ENCODE measurements around the gene METTL8. TPM values are rescaled to one million over a fixed set of nuclear protein-coding genes. Genes with fewer than 3 reads are reported as not detected.
"Not testable (repeated sequence)": the region's sequence is repeated elsewhere in the genome, so short reads cannot be mapped to it uniquely, and the experiment has no call there.

The METTL8 gene
- total RNA-seq, 2 experiments from 2014 or later: 43.4 to 44.8 TPM

DNA sequence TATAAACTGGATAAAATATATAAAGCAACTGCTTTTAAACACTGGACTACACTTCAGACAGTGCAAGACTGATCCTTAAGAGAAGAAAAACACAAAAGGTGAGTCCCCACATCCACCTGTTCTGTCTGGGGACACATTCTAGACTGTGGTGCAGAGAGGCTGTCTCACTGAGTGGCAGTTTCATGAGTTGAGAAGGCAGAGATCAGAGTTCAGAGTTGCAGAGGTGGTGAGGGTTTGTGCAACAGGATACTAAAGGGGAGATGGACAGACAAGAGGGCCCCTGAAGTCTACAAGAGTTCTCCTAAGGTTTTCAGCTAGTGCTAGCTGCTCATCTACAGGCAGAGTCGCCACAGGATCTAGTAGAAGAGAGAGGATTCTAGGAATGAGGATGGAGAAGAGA lies 68.0 kb downstream of the METTL8 start:
- Mint-ChIP-seq H3K4me1 (ENCODE audit: low read depth) (no peaks in the 10 kb centered on the region), H3K4me3 (no peak overlapping the region), H3K27ac (no peak overlapping the region), H3K36me3 (ENCODE audit: low read depth) (peaks cover 14% of the 10 kb centered on the region), H3K27me3 (no peaks in the 10 kb centered on the region), H3K9me3 (peaks cover 13% of the 10 kb centered on the region)
- TF ChIP-seq CTCF (IDR thresholded peaks at IDR 0.05): no peak
- DNase-seq (no peak), ATAC-seq (no peak)
- intact Hi-C loops (cut with micrococcal nuclease): no loop called here
- POLR2A ChIA-PET: no interaction called here
- CTCF ChIA-PET: no interaction called here

DNA sequence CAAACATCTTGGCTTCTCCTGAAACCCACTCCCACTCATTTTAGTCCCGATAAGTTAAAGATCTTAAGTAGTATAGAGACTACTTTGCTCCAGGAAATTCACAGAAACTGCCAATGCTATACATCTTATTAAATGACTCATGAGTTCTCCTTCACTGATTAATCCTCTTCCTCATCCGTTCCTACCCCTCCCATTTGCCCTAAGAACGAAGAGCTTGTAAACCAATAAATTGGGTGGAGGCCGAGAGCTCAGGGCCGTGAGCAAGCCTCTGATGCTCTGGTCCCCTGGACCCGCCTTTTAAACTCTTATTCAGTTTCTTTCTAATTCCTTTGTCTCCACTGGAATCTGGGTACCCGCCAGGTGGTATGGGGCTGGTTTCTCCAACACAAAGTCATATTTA lies 68.6 kb downstream of the METTL8 start:
- no peak overlapping the region for H3K27ac Mint-ChIP-seq
- ChIA-PET POLR2A (no interaction called here), CTCF (no interaction called here)
- DNase-seq (no peak), ATAC-seq (no peak)
- no peak for TF ChIP-seq CTCF (IDR thresholded peaks at IDR 0.05)
- H3K9me3 Mint-ChIP-seq: peaks cover 12% of the 10 kb centered on the region
- peaks cover 14% of the 10 kb centered on the region for H3K36me3 Mint-ChIP-seq (ENCODE audit: low read depth)
- no peak overlapping the region for H3K4me3 Mint-ChIP-seq
- intact Hi-C loops (cut with micrococcal nuclease): no loop called here
- no peaks in the 10 kb centered on the region for H3K27me3 Mint-ChIP-seq
- H3K4me1 Mint-ChIP-seq (ENCODE audit: low read depth): no peaks in the 10 kb centered on the region

GRCh38 chr2:171362396-171362795 lies 71.4 kb downstream of the METTL8 start:
- H3K4me1 Mint-ChIP-seq (ENCODE audit: low read depth): no peaks in the 10 kb centered on the region
- intact Hi-C loops (cut with micrococcal nuclease): no loop called here
- peaks cover 33% of the 10 kb centered on the region for H3K36me3 Mint-ChIP-seq (ENCODE audit: low read depth)
- H3K27ac Mint-ChIP-seq: no peak overlapping the region
- CTCF ChIA-PET: no interaction called here
- no peak for TF ChIP-seq CTCF (IDR thresholded peaks at IDR 0.05)
- no peak overlapping the region for H3K4me3 Mint-ChIP-seq
- no peak for DNase-seq
- ATAC-seq: no peak
- peaks cover 10% of the 10 kb centered on the region for H3K9me3 Mint-ChIP-seq
- POLR2A ChIA-PET: no interaction called here
- H3K27me3 Mint-ChIP-seq: no peaks in the 10 kb centered on the region

DNA sequence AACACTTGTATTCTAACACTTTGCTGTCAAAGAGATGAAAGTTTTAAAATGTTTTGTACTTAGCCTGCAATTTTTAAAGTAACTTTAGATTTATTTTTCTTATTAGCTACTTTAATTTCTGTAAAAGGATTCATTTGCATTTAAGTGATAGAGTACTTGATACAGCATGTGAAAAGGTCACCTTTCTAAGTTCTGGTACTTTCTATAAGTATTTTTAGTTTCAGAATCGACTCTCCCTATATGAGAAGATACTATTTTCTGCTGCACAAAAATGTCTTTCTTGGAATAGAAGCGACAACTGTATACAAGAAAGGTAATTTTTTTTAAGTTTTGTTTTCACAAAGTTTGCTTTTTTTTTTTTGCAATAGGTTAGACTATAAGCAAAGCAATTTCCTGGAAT lies 72.9 kb downstream of the METTL8 start:
- intact Hi-C loops (cut with micrococcal nuclease): no loop called here
- ChIA-PET CTCF (interaction anchor here (1.1 kb wide), 1 partner anchor 56 kb away, joined by 6 read pairs; no protein-coding TSS in a partner anchor), POLR2A (no interaction called here)
- no peak for TF ChIP-seq CTCF (IDR thresholded peaks at IDR 0.05)
- peaks cover 31% of the 10 kb centered on the region for H3K36me3 Mint-ChIP-seq (ENCODE audit: low read depth)
- peaks cover 2% of the 10 kb centered on the region for H3K9me3 Mint-ChIP-seq
- DNase-seq: no peak
- ATAC-seq: no peak
- H3K27ac Mint-ChIP-seq: no peak overlapping the region
- H3K4me3 Mint-ChIP-seq: no peak overlapping the region
- H3K27me3 Mint-ChIP-seq: no peaks in the 10 kb centered on the region
- H3K4me1 Mint-ChIP-seq (ENCODE audit: low read depth): no peaks in the 10 kb centered on the region

- H3K9me3 Mint-ChIP-seq: peaks cover 11% of the 10 kb centered on the region
- H3K36me3 Mint-ChIP-seq (ENCODE audit: low read depth): peaks cover 33% of the 10 kb centered on the region
- POLR2A ChIA-PET; H3K27me3 Mint-ChIP-seq; intact Hi-C loops (cut with micrococcal nuclease); H3K4me3 Mint-ChIP-seq; H3K4me1 Mint-ChIP-seq (ENCODE audit: low read depth); DNase-seq; H3K27ac Mint-ChIP-seq; CTCF ChIA-PET; ATAC-seq: not testable (repeated sequence)
Observed at GRCh38 chr2:171353746-171354145, 80.0 kb downstream of the METTL8 start.

DNA sequence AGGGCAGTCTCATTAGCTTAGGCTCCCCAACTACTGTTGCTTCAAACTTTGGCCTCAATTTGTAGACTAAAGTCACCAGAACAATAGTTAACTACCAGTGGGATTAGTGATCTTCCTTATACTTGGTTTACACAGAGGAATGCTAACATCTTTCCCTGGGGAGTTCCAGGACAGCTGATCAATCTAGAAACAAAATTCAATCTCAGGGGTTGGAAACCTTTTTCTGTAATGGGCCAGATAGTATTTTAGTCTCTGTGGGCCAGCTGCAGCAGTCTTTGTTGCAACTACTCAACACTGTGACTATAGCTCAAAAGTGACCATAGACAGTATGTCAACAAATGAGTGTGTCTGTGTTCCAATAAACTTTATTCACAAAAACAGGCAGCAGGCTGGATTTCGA lies 85.7 kb downstream of the METTL8 start:
- no peak for DNase-seq
- Mint-ChIP-seq H3K27me3 (no peaks in the 10 kb centered on the region), H3K4me3 (no peak overlapping the region), H3K4me1 (ENCODE audit: low read depth) (peaks cover 26% of the 10 kb centered on the region), H3K27ac (peak overlapping the region; percentile 32), H3K9me3 (peaks cover 6% of the 10 kb centered on the region), H3K36me3 (ENCODE audit: low read depth) (peaks cover 4% of the 10 kb centered on the region)
- ChIA-PET POLR2A (interaction anchor here (0.6 to 0.8 kb wide), 2 partner anchors 9 to 16 kb away, joined by 3 read pairs; no protein-coding TSS in a partner anchor), CTCF (interaction anchor here (0.7 to 1.1 kb wide), 4 partner anchors 12 to 375 kb away, joined by 3 to 4 read pairs (median 4); no protein-coding TSS in a partner anchor)
- no peak for TF ChIP-seq CTCF (IDR thresholded peaks at IDR 0.05)
- ATAC-seq: no peak
- intact Hi-C loops (cut with micrococcal nuclease): no loop called here
